GM18951 (cell line): ENCODE measurements around the gene CACHD1.

Experiments
- POLR2A ChIP-seq: IDR thresholded peaks from 4 replicates; pipeline ENCODE4 v1.6.1; 2011; ENCODE audit warnings: mild to moderate bottlenecking; ENCODE audit not compliant: insufficient read length, insufficient read depth; ENCODE audit errors: extremely low read depth
- in situ Hi-C: fragments of 300-500 bp; cut with MboI; formaldehyde crosslinking; loops from one replicate; pipeline ENCODE4 v1.12.0; 2022; ENCODE audit warnings: low sequenced_read_pairs, mixed read lengths, inconsistent platforms; ENCODE audit not compliant: unreplicated experiment

The CACHD1 gene

DNA sequence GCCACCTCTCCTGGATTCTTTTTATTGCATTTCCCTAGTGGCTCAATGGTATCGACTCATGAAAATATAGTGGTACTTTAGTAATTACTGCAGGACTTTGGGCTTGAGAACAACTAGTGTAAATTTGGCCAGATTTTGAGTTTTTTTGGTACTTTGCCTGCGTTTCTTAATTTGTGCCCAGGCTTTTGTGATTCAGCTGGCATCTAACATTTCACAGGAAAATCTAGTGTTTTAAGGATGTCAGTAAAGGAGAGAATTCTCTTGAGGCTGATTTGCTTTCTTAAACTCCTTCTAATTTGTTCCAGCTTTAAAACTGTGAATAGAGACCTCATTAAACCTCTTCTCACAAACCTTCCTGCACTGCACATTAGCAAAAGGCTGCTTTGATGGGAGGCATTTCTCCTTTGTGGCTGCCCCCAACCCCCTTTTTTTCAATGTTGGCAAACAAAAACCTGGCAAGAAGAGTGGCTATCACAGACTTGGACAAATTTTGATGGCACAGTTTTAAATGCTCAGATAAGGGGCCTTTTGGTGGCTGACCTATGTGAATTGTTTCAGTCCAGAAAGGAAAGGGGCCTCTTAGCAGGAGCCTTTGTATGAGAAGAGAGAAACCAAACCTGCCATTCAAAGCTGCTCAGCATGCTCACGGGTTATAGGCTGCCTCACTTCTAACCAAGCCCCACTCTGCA lies 161.6 kb downstream of the CACHD1 start:
- TF ChIP-seq POLR2A, result no peak

DNA sequence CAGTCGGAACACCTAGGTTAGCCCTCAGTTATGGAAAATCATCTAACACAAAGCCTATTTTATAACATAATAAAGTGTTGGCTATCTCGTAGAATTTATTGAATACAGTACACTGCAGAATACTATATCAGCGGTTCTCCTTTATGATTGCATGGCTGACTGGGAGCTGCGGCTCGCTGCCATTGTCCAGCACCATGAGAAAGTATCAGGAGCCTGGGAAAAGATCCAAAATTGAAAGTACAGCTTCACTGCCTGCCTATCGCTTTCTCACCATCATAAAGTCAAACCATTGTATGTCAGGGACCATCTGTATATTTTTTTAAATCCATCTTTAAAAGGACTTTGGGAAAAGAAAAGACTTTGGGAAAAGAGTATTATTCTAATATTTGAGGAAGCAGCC lies 163.0 kb downstream of the CACHD1 start:
- TF ChIP-seq POLR2A, result no peak
- in situ Hi-C loops, result no loop called here

More for the DNA sequence above, 161.6 kb downstream of the CACHD1 start:
- in situ Hi-C loops, result no loop called here

DNA sequence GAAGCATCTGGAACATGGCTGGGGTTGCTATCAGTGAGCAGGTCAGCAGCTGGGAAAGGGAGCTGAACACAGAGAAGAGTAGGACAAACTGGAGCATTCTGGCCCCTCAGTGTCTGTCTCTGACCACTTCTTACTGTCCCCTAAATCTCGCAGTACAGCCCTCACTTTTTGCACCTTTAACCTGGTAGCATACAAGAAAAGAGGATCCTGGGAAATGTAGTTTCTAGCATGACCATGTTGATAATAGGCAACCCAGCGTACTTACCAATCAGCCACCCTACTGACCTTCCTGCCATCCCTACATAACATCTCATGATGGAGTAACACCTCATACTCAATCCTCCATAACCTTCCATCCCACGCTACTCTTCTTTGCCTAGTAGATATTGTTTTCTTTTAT lies 175.8 kb downstream of the CACHD1 start:
- in situ Hi-C loops, result no loop called here
- TF ChIP-seq POLR2A, result no peak

DNA sequence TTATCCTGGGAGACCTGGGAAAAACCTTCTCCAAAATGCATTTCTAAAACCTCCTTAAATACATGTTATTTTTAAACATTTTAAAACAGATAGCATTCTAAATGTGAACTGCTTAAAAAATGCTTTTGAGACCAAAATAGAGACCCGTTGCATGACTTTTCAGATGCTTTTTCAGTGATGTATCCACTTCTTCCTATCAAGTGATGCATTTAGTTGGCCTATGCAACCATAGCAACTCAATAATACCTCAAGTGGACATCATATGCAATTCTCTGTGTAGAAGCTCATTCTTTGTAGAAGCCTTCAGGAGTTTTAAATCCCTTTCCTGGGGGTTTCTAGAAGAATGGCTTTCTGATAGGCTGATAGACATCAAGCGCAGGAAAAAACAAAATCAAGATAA lies 180.5 kb downstream of the CACHD1 start:
- in situ Hi-C loops, result no loop called here

DNA sequence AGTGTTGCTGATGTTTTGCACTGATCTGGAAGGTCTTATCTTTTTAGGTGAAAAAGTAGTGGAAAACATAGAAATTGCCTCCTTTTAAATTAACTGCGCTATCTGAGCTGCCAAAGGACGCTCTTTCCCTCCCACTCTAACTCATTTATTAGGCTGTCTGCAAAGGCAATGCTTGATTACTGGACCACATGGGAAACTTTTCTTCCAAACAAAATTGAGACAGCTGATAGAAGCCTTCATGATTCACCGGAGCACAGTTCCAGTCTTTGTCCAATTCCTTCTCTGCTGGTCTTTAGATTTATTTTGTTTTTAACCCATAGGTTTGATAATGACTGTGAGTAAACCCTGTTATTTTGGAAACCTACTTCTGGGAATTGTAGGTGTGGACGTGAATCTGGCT lies 181.9 kb downstream of the CACHD1 start:
- TF ChIP-seq POLR2A, result no peak
- in situ Hi-C loops, result no loop called here

More for the DNA sequence above, 180.5 kb downstream of the CACHD1 start:
- no peak for TF ChIP-seq POLR2A

DNA sequence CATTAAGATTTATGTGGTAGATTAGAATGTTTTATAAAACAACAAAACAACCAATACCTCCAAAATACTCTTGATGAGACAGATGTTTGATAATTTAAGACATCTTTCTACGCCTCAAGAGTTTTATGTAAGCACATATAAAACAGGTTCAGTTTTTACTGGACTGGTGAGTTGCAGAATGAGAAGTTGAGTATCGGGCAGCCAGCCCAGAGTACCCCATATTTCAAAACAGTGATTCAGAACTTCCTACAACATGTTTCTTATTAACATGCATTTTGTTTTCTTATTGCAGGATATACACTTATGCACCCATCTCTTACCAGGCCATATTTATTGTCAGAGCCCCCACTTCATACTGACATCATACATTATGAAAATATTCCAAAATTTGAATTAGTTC lies 183.5 kb downstream of the CACHD1 start:
- no peak for TF ChIP-seq POLR2A
- in situ Hi-C loops, result no loop called here

DNA sequence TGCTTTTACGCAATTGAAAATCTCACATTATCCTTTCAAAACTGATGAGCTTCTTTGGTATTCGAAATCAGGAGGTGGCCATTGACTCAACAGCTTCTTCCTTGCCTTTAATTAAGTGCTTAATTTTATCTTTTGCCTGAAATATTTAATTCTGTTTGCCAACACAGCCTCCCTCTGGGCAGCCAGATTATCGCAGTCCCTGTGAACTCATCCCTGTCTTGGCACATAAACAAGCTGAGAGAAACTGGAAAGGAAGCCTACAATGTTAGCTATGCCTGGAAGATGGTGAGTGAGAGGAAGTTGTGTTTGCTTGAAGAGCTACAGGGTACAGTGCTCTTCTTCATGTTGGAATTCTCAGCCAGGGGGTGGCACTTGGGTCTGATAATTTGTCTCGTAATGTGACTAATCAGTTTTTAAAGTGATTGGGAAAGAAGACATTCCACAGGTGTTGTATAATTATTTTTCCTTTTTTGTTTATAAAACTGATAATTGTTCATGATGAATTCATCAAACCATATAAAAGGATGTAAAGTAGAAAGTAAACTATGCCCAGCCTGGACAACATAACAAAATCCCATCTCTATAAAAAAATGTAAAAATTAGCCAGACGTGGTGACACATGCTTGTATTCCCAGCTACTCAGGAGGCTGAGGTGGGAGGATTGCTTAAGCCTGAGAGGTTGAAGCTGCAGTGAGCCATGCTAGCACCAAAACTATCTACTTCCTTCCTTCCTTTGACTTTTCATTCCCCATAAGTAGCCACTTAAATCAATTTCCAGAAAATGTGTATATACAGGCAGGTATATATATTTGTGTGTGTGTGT lies 184.8 kb downstream of the CACHD1 start:
- in situ Hi-C loops, result no loop called here

DNA sequence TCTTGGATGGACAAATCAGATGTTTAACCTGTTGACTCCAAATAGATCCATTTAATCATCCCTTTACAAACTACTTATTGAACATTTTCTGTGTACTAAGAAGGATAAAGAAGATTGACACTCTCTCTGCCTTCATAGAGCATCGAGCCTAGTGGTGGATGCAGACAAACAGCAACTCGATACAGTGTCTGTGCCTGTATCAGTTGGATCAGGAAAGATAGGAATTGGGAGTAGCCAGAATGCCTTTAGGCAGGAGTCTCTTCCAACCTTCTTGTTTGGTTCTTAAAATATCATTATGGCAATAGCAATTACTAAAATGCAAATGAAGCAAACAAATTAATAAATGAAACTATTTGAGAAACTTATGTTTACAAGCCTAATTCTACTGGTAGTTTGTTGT lies 185.9 kb downstream of the CACHD1 start:
- in situ Hi-C loops, result no loop called here
- TF ChIP-seq POLR2A, result no peak

More for the DNA sequence above, 184.8 kb downstream of the CACHD1 start:
- TF ChIP-seq POLR2A, result no peak

DNA sequence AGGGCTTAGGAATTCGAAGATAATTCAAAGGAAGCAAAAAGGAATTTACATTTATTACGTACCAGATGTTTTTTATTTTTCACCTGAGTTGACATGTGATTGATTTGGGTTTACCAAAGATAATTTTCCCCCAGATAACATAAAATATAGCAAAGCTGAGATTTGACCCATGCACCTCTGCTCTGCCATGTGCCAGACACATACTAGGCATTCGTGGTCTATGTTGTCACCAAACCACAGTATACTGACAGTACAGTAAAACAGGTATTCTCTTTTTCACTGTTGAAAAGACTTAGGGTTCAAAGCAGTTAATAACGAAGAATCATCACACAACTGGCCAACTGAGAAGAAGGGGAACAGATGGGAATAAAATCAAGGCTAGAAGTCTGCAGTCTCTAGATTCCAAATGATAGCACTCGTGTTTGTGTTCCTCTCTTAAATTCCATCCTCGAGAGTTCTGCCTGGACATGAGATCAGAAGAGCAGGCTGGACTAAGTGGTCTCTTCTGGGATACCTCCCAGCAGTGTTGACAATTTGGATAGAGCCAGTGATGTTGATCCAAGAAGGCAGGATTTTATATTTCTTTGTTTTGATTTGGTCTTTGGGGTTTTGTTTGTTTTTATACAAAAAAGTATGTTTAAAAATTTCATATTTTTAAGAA lies 189.7 kb downstream of the CACHD1 start:
- in situ Hi-C loops, result no loop called here
- TF ChIP-seq POLR2A, result no peak

DNA sequence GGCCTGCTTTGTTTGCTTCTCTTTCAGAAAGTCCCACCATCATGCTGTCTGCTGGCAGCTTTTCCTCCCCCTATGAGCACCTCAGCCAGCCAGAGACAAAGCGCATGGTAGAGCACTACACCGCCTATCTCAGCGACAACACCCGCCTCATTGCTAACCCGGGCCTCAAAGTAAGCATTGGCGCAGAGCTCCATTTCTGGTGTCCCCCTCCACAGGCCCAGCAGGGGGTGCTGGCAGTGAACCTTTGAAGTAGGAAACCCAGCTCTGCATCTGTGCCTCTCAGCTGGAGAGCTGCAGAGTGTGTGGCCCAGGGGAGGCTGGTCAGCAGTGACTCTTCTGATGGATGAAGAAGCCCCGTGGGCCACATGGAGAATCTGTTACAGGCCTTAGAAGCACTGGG lies 193.7 kb downstream of the CACHD1 start:
- TF ChIP-seq POLR2A, result no peak
- in situ Hi-C loops, result no loop called here

DNA sequence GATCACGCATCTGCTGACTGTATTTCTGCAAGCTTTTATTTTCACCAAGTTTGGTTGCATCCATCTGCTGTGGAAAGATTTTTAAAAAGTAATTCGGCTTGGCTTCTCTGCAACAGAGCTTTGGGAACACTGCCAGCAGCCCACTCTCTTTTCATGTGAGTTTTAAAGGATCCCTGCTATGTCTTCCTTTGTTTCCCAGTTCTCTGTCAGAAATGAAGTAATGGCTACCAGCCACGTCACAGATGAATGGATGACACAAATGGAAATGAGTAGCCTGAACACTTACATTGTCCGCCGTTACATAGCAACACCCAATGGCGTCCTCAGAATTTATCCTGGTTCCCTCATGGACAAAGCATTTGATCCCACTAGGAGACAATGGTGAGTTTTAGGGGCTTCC lies 194.4 kb downstream of the CACHD1 start:
- in situ Hi-C loops, result no loop called here
- no peak for TF ChIP-seq POLR2A

DNA sequence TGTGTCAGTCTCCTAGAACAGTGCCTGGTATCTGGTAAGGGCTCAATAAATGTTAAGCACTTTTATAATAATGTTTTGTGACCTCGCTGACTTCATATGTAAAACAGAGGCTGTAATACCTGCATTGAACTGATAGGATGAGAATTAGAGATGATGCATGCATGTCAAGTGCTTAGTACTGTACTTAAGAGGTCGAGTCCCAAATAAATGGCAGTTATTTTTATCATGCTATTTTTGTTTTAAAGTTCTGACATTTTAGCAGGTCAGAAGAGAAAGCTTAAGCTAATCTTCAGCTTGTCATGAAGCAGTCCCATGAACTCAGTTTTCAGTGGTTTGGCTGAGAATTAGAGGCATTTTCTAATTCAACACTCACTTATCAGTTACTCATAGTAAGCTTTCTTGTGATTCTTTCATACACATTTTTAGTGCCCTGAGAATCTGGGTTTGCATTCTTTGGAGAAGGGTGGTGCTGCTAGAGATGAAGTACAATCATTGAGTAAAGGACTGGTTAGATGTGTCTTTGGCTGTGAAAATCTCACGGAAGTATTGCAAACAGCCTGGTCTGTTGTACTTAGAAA lies 199.3 kb downstream of the CACHD1 start:
- in situ Hi-C loops, result no loop called here

DNA sequence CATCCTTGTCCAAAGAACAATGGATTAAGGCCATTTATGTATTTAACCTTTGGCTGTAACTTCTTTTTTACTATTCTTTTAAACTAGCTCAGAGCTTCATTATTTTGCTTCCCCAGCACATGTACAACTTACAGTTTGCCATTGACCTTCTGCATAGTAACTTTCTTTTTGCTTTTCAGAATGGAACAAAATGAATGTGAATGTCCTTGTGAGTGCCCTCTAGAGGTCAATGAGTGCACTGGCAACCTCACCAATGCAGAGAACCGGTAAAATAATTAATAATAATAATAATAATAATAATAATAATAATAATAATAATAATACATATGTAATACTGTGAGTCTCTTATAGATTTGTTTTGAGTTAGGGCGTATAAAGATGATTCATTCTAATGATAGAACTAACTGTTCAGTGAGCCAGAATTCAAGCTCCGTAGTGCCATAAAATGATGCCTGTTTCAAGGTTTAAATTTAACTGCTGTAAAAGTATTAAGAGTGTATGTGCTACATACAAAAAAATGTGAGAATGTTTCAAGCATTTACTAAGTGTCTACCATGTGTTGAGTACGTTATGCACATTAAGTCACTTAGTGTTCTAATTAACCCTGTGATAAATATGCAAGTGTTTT lies 205.9 kb downstream of the CACHD1 start:
- no peak for TF ChIP-seq POLR2A
- in situ Hi-C loops, result no loop called here

More for the DNA sequence above, 199.3 kb downstream of the CACHD1 start:
- no peak for TF ChIP-seq POLR2A
